HG02885 (cell line): ENCODE results near the gene GLCE.

Experiments used
- ATAC-seq: cut with Tn5 transposase; IDR thresholded peaks from one replicate; pipeline ENCODE4 v1.9.1; 2021; ENCODE audit warnings: mild to moderate bottlenecking; ENCODE audit not compliant: unreplicated experiment, poor library complexity

GLCE gene

DNA sequence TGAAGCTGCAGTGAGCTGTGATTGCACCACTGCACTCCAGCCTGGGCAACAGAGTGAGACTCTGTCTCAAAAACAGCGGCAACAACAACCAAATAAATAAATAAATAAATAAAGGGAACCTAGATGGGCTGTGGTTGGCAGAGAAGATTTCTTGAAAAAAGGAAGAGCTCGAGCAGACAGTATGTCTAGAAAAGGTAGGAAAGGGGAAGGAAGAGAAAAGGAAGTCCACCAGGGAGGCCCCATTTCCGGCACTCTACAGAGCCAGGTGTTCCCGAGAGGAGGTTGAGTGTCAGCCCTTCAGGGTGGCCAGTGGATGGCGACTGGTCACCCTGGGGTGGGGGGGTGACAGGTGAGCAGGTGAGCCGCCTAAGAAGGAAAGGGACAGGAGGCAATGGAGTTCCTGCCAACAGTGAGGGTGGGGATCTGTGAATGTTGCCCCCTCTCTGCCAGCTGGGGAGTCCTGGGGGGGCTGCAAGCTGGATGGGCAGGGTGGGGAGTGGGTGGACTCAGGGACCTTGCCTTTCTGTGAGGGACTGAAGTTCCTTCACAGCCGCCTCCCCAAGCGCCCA lies 153.1 kb downstream of the GLCE start:
- ATAC-seq, result no peak

DNA sequence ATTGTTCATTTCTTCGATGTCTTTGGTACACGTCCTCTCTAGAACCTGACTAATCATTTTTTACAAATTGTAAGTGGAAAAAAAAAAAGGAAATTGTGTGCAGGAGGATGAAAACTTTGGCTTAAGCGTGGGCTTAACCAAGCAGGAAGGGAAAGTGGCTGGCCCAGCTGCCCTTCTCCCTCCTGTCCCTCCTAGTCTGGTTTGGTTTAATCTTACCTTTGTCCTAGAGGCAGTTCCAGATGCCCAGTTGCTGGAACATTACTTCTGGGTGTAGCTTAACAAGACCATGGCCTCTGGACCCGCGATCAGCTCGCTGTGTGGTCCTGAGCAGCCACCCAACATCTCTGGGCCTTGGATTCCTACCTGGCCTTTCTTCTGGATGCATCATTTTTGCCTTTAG lies 153.7 kb downstream of the GLCE start:
- ATAC-seq, result no peak

GRCh38 chr15:69314736-69315135 lies 154.3 kb downstream of the GLCE start:
- ATAC-seq, result no peak

- ATAC-seq, result no peak
These were observed 155.1 kb downstream of the GLCE start for GRCh38 chr15:69315402-69316110.

GRCh38 chr15:69316291-69316690 lies 155.9 kb downstream of the GLCE start:
- ATAC-seq, result no peak

- no peak for ATAC-seq
These were observed 157.0 kb downstream of the GLCE start for GRCh38 chr15:69317392-69317841.

- no peak for ATAC-seq
These were observed 157.6 kb downstream of the GLCE start for GRCh38 chr15:69318033-69318432.

GRCh38 chr15:69319384-69320375 lies 159.2 kb downstream of the GLCE start:
- ATAC-seq, result no peak

DNA sequence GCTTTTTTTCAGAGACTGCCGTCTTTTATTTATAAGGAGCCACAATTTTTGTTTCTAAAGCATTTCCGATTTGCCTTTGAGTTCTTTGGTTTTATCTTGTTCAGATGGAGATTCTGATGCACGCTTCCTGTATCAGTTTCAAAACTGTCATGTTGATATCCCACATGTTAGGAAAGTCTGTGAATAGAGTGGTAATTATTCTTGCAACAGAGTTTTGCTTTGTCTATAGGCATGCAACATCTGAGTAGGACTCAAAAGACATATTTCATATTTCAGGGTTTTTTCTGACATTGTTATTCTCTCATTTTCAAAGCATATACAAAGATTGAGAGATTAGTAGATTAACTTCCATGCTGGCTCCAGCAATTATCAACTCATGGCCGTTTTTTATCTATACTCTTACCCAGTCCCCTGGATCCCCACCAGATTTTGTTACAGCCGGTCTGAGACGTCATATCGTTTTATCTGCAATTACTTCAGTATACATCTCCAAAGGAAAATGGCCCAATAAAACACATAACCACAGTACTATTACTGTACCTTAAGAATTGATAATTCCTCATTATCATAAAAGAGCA lies 160.6 kb downstream of the GLCE start:
- no peak for ATAC-seq
